Lower leg skin (tissue), 3 donors: ENCODE results near the gene SMCR8.
"Not testable (repeated sequence)": the region's sequence is repeated elsewhere in the genome, so short reads cannot be mapped to it uniquely, and the experiment has no call there.

Experiments
- CTCF ChIP-seq, 3 donors: fragments of 450-650 bp; IDR thresholded peaks; one replicate each; pipeline ENCODE4 v1.5.1; 2016; ENCODE audit warnings: antibody characterized with exemption in 3 of 3, mild to moderate bottlenecking in 3 of 3, moderate library complexity in 2 of 3
- POLR2A ChIP-seq, 2 donors: fragments of 450-650 bp; IDR thresholded peaks; one replicate each; pipeline ENCODE4 v1.6.1; 2016 to 2017; ENCODE audit warnings: antibody characterized with exemption in 2 of 2, mild to moderate bottlenecking in 1 of 2, moderate library complexity in 1 of 2

DNA sequence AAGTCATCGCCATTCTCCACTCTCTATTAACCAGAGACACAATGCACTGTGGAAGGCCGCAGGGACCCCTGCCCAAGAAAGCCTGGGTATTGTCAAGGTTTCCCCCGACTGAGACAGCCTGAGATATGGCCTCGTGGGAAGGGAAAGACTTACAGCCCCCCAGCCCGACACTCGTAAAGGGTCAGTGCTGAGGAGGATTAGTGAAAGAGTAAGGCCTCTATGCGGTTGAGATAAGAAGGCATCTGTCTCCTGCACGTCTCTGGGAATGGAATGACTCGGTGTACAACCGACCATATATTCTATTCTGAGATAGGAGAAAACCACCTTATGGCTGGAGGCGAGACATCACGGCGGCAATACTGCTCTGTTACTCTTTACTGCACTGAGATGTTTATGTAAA, 11.9 kb upstream of the SMCR8 start:
- TF ChIP-seq CTCF, POLR2A (IDR thresholded peaks at IDR 0.05): not testable (repeated sequence)
